Hematopoietic multipotent progenitor cell treated with erythropoietin and hydrocortisone succinate and interleukin-3 and kit ligand, for 4 days (in vitro differentiated cells): ENCODE measurements around the gene HCRTR1.
A peak's percentile ranks its signal among the peaks of the same experiment; 100 is the strongest.

Experiments used
- DNase-seq: peaks from one replicate; pipeline ENCODE4 v3.0.0-alpha.2; 2015

Gene HCRTR1

DNA sequence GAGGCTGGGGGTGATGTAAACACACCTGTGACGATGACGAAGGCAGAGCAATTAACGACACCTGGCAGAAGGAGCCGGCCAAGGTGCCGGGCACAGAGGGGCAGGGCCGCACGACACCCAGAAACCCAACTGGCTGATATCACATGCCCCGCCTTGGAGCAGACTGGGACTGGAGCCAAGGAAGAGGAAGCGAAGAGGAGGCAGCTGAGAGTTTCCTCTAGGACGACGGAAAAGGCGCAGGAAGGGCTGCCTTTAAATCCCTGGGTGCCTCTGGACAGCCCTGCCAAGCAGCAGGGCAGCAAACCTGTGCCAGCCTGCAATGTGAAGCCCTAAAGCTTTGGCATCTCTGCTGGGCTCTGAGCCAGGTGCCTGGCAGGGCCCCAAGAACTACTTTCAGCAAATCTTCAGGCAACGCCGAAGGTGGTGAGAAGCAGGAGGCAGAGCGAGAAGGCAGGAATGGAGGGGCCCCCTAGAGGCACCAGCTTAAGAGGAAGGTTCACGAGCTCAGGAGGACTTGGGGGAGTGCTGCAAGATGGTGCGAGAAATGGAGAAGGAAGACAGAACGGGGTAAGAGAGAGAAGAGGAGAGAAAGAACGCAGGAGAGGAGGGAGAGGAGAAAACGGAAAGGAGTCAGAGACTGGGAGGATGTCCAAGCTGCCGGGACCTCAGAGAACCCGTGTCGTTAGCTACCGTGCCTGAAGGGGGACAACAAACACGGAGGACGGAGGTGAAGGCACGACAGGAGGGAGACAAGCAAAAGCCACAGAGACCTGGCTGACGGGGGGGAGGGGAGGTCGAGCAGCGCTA is 52.5 kb downstream of the HCRTR1 start:
- DNase-seq = peak; percentile 75

DNA sequence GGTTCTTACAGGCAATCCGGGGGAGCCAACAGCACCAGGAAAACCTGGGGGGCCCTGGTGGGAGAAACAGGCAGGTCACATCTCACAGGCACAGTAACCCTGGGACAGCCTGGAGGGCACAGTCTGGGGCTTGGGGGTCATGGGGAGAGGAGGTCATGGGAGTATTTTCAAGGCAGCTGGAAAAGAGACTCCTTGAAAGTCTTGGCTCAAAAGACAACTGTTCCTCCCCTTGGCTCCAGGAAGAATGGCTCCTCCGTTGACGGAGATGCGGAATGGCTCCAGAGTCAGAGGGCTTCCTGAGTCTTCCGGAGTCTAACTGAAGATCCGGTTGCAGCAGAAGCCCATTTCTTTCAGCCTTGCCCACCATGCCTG is 53.1 kb downstream of the HCRTR1 start:
- DNase-seq = no peak

DNA sequence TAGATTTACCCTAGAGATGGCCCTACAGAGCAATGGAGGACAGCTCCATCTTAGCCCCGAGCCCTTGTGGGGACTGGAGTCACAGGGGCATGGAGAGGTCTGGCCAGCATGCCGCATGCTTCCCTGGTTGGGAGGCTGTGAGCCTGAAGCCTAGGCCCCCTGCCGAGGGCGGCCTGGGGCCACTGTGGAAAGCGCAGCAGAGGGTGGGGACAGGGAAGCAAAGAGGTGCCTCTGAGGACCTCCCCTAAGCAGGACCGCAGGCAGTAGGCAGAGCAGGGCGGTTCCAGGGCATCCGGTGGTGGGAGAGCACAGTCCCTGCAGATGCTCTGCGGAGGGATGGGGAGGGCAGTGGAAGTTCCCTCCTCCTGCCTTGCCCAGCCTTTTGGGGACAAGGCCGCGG is 53.7 kb downstream of the HCRTR1 start:
- no peak for DNase-seq

DNA sequence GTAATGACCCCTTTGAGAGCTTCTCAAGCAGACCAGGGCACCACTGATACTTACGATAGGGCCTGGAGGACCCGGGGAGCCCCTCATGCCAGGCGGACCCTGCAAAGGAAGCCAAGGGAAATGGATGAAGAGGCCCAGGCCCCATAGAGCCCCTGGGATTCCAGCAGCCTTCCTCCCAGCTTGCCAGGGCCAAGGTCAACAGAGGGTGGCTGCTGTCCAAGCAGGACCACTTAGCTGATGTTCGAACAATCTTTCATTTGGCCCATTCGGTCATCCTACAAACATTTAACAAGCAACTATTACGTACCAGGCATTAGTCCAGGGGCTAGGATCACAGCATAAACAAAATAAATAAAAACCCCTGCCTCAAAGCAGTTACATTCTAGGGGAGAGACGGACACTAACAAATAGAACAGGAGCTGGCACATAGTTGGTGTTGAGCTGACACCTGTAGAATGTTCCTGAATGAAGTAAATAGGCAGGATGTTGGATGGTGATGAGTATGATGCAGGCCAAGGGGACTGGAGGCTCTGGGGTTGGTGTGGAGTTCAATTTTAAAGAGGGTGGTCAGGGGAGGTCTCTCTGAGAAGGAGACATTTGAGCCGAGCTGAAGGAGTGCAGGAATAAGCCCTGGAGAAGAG is 54.2 kb downstream of the HCRTR1 start:
- DNase-seq = no peak

DNA sequence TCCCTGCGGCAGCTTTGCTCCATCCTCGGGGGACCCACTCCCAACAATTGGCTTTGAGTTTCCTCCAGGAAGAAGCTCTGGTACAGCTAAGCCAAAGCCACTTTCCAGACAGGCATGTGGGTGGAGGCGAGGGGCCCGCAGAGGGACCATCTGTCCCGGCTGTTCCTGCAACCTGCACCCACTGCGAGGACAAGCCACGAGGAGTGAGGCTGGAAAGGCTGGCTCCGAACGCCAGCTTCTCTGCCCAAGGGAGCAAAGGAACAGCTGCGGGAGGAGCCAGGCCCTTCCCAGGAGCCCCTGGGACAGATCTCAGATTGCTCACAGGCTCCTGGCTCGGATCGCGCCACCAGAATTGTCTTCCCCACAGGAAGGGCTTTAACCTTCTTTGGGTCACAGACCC is 55.5 kb downstream of the HCRTR1 start:
- DNase-seq = no peak

DNA sequence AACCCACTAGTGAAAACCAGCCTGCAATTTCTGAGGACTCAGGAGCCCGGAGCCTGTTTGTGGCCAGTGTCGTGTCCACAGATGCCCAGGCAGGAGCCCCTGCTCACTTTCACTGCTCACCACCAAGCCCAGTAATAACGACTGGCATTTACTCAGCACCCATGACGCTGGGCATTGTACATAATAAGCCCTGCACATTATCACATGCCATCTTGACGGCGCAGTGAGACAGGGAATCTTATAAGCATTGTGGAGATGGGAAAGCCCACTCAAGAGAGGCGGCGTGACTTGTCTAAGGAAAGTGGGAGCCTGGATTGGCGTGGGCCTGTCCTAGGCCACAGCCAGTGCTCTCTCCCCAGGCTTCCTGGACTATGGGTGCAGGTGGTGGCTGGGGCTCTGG is 55.9 kb downstream of the HCRTR1 start:
- no peak for DNase-seq

DNA sequence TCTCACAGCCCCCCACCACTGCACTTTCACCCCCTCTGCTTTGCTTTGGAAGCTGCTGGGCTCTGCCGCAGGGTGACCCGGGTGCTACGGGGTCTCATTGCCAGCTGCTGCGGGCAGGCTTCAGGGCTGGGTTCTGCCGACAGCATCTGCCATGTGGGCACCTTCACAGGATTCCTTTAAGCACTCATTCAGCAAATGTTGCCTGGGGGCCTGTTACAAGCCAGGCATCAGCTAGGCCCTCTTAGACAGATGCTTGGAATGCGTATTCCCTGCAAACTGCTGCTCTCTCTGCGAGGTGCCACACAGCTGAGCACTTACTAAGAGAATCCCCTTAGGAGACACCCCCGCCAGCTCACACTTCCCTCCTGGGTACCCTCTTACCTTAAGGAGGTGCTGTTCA is 57.1 kb downstream of the HCRTR1 start:
- DNase-seq = no peak

DNA sequence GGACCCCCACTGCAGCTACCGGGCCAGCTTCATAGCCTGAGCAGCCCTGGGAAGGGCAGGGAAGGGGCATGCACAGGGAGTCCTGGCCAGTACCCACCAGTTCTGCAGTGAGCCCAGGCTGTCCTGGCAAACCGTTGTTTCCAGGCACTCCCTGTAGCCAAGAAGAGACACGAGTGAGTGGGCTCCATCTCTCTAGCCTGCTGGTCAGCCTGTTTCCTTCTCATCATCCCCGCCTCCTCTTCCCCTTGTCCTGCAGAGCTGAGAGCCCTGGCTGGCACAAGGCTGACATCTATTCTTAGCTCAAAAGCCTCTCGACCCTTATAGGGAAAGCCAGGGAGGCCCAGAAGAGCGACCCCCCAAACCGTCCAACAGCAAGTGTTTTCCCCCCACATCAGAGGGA is 57.7 kb downstream of the HCRTR1 start:
- no peak for DNase-seq

DNA sequence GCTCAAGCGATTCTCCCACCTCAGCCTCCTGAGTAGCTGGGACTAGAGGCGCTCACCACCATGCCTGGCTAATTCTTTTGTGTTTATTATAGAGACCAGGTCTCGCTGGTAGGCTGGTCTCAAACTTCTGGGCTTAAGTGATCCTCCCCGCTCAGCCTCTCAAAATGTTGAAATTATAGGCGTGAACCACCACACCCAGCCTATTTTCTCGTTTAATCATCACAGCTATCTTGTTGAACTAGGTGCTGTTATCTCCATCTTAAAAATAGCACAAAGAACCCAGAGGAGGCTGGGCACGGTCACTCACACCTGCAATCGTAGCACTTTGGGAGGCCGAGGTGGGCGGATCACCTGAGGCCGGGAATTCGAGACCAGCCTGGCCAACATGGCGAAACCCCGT is 58.3 kb downstream of the HCRTR1 start:
- no peak for DNase-seq
